ENCODE measurements around the gene TMEM203.

The TMEM203 gene

GRCh38 chr9:137164370-137165249 is 40.8 kb downstream of the TMEM203 start:
- no peak for DNase-seq (ENCODE audit: low spot score)

GRCh38 chr9:137163805-137164204 is 41.6 kb downstream of the TMEM203 start:
- DNase-seq (ENCODE audit: low spot score) = no peak

GRCh38 chr9:137163365-137163715 is 42.1 kb downstream of the TMEM203 start:
- no peak for DNase-seq (ENCODE audit: low spot score)

GRCh38 chr9:137162505-137163364 is 42.7 kb downstream of the TMEM203 start:
- DNase-seq (ENCODE audit: low spot score) = no peak

GRCh38 chr9:137161558-137162486 is 43.6 kb downstream of the TMEM203 start:
- no peak for DNase-seq (ENCODE audit: low spot score)

- DNase-seq (ENCODE audit: low spot score) = no peak
Observed at GRCh38 chr9:137160716-137161557, 44.5 kb downstream of the TMEM203 start.

- no peak for DNase-seq (ENCODE audit: low spot score)
Observed at GRCh38 chr9:137160054-137160425, 45.4 kb downstream of the TMEM203 start.

- no peak for DNase-seq (ENCODE audit: low spot score)
Observed at GRCh38 chr9:137159105-137160053, 46.1 kb downstream of the TMEM203 start.

- no peak for DNase-seq (ENCODE audit: low spot score)
Observed at GRCh38 chr9:137158625-137159024, 46.8 kb downstream of the TMEM203 start.

GRCh38 chr9:137157618-137158415 is 47.6 kb downstream of the TMEM203 start:
- no peak for DNase-seq (ENCODE audit: low spot score)

GRCh38 chr9:137156567-137157375 is 48.7 kb downstream of the TMEM203 start:
- DNase-seq (ENCODE audit: low spot score) = no peak

All from HuH-7 (cell line).